PFSK-1 (cell line): ENCODE results near the gene WDR38.

Source experiments
- FOXP2 ChIP-seq: optimal IDR thresholded peaks from 2 replicates; pipeline ENCODE3; 2011; ENCODE audit warnings: borderline replicate concordance, control low read depth, inconsistent platforms; ENCODE audit not compliant: insufficient read depth; ENCODE audit errors: extremely low read length, extremely low read depth
- POLR2AphosphoS5 ChIP-seq: IDR thresholded peaks from 2 replicates; pipeline ENCODE4 v1.6.1; 2012; ENCODE audit warnings: low read depth, mild to moderate bottlenecking, control low read depth, low read length, moderate library complexity
- REST ChIP-seq, 2 experiments: IDR thresholded peaks; 2 replicates each; pipeline versions ENCODE4 v1.6.1 to v1.8.0; 2011 to 2012; ENCODE audit warnings: low read depth in 2 of 2, low read length in 2 of 2, control low read depth in 1 of 2, inconsistent platforms in 1 of 2, mild to moderate bottlenecking in 1 of 2, moderate library complexity in 1 of 2; ENCODE audit not compliant: insufficient read depth in 1 of 2
- SIN3A ChIP-seq: IDR thresholded peaks from 2 replicates; pipeline ENCODE4 v1.6.1; 2012; ENCODE audit warnings: mild to moderate bottlenecking, low read length, moderate library complexity, borderline replicate concordance; ENCODE audit not compliant: insufficient read depth
- TAF1 ChIP-seq: IDR thresholded peaks from 2 replicates; pipeline ENCODE4 v1.6.1; 2012; ENCODE audit warnings: low read length, control low read depth, borderline replicate concordance; ENCODE audit not compliant: insufficient read depth

WDR38 gene

GRCh38 chr9:124869986-124870560 lies 16.8 kb downstream of the WDR38 start:
- TF ChIP-seq TAF1 (no peak), SIN3A (peak; percentile 51; the same call in 1 of the 2 replicates)

- TF ChIP-seq REST (IDR thresholded peaks at IDR 0.05; ENCODE audit: insufficient read depth in 1 of 2, low read depth in 2 of 2, low read length in 2 of 2) (no peak), POLR2AphosphoS5 (no peak), TAF1 (no peak), SIN3A (no peak), FOXP2 (no peak)
Measured at GRCh38 chr9:124870723-124871122, 17.5 kb downstream of the WDR38 start.

GRCh38 chr9:124871156-124871561 lies 17.9 kb downstream of the WDR38 start:
- TF ChIP-seq SIN3A (no peak), FOXP2 (no peak), POLR2AphosphoS5 (no peak), REST (IDR thresholded peaks at IDR 0.05; ENCODE audit: insufficient read depth in 1 of 2, low read depth in 2 of 2, low read length in 2 of 2) (no peak), TAF1 (no peak)

- TF ChIP-seq SIN3A (no peak), POLR2AphosphoS5 (no peak), REST (IDR thresholded peaks at IDR 0.05; ENCODE audit: insufficient read depth in 1 of 2, low read depth in 2 of 2, low read length in 2 of 2) (no peak), TAF1 (no peak), FOXP2 (no peak)
Measured at GRCh38 chr9:124873664-124874063, 20.4 kb downstream of the WDR38 start.

- no peak for TF ChIP-seq TAF1
- TF ChIP-seq FOXP2 = no peak
- TF ChIP-seq REST (IDR thresholded peaks at IDR 0.05; ENCODE audit: insufficient read depth in 1 of 2, low read depth in 2 of 2, low read length in 2 of 2) = no peak
Measured at GRCh38 chr9:124875501-124875900, 22.2 kb downstream of the WDR38 start.
